ENCODE results near the gene S1PR3.
A peak's percentile ranks its signal among the peaks of the same experiment; 100 is the strongest.

Gene S1PR3

DNA sequence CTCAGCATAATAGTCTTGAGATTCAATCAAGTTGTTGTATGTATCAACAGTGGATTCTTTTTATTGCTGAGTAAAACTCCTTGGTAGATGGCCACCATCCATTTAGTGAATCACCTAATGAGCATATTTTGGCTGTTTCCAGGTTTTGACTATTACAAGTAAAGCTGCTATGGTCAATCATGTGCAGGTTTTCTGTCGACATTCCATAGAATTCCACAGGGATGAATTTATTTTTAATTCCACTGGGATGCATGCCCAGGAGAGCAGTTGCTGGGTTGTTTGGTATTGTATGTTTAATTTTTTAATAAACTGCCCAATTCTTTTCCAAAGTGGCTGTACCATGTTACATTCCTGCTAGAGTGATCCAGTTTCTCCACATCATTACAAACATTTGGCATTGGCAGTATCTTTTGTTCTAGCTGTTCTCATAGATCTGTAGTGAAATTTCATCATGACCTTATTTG is 10.5 kb upstream of the S1PR3 start:
- Histone ChIP-seq H3K36me3 (ENCODE audit: control insufficient read depth in 2 of 2, insufficient read depth in 2 of 2, low read length in 2 of 2) (no peaks in the 10 kb centered on the region), H3K27ac (ENCODE audit: low read length) (no peak overlapping the region), H3K27me3 (ENCODE audit: control insufficient read depth in 1 of 2, insufficient read depth in 2 of 2, low read length in 2 of 2) (no peaks in the 10 kb centered on the region), H3K4me1 (ENCODE audit: control insufficient read depth, insufficient read depth, low read length) (peaks cover 29% of the 10 kb centered on the region), H3K9ac (ENCODE audit: low read length in 2 of 2) (no peak overlapping the region), H3K4me3 (ENCODE audit: low read length in 2 of 2) (no peak overlapping the region), H3K9me3 (ENCODE audit: control insufficient read depth in 2 of 2, low read length in 2 of 2) (no peaks in the 10 kb centered on the region)

- no peaks in the 10 kb centered on the region for H3K27me3 ChIP-seq (ENCODE audit: control insufficient read depth in 1 of 2, insufficient read depth in 2 of 2, low read length in 2 of 2)
- no peaks in the 10 kb centered on the region for H3K36me3 ChIP-seq (ENCODE audit: control insufficient read depth in 2 of 2, insufficient read depth in 2 of 2, low read length in 2 of 2)
- H3K9ac ChIP-seq (ENCODE audit: low read length in 2 of 2) = no peak overlapping the region
- H3K4me1 ChIP-seq (ENCODE audit: control insufficient read depth, insufficient read depth, low read length) = peaks cover 4% of the 10 kb centered on the region
- H3K9me3 ChIP-seq (ENCODE audit: control insufficient read depth in 2 of 2, low read length in 2 of 2) = no peaks in the 10 kb centered on the region
- H3K27ac ChIP-seq (ENCODE audit: low read length) = no peak overlapping the region
- H3K4me3 ChIP-seq (ENCODE audit: low read length in 2 of 2) = no peak overlapping the region
Measured at GRCh38 chr9:88983865-88984542, 7.3 kb upstream of the S1PR3 start.

DNA sequence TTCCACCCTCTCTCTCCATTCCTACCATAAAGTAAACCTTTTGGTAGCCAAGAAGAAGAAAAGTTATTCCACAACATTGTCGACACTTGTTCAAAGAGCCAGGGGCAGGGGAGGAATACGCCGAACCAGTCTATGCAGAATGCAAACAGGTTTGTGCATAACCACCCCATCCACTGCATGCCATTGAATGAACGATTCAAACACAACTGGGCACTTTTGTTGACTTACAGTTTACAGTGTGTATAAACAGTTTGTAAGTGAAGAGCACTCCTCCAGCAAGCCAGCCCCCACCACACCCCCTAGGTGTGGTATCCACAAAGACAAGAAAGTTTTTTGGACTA is 6.8 kb upstream of the S1PR3 start:
- Histone ChIP-seq H3K9me3 (ENCODE audit: control insufficient read depth in 2 of 2, low read length in 2 of 2) (no peaks in the 10 kb centered on the region), H3K27ac (ENCODE audit: low read length) (no peak overlapping the region), H3K27me3 (ENCODE audit: control insufficient read depth in 1 of 2, insufficient read depth in 2 of 2, low read length in 2 of 2) (no peaks in the 10 kb centered on the region)

GRCh38 chr9:88985616-88986015 is 5.7 kb upstream of the S1PR3 start:
- no peaks in the 10 kb centered on the region for H3K36me3 ChIP-seq (ENCODE audit: control insufficient read depth in 2 of 2, insufficient read depth in 2 of 2, low read length in 2 of 2)

More for the DNA sequence above, 6.8 kb upstream of the S1PR3 start:
- Histone ChIP-seq H3K4me1 (ENCODE audit: control insufficient read depth, insufficient read depth, low read length) (peaks cover 6% of the 10 kb centered on the region), H3K4me3 (ENCODE audit: low read length in 2 of 2) (no peak overlapping the region), H3K9ac (ENCODE audit: low read length in 2 of 2) (no peak overlapping the region), H3K36me3 (ENCODE audit: control insufficient read depth in 2 of 2, insufficient read depth in 2 of 2, low read length in 2 of 2) (no peaks in the 10 kb centered on the region)

GRCh38 chr9:88986776-88987175 is 4.5 kb upstream of the S1PR3 start:
- Histone ChIP-seq H3K4me3 (ENCODE audit: low read length in 2 of 2) (no peak overlapping the region), H3K27me3 (ENCODE audit: control insufficient read depth in 1 of 2, insufficient read depth in 2 of 2, low read length in 2 of 2) (no peaks in the 10 kb centered on the region), H3K9me3 (ENCODE audit: control insufficient read depth in 2 of 2, low read length in 2 of 2) (no peaks in the 10 kb centered on the region), H3K9ac (ENCODE audit: low read length in 2 of 2) (no peak overlapping the region), H3K36me3 (ENCODE audit: control insufficient read depth in 2 of 2, insufficient read depth in 2 of 2, low read length in 2 of 2) (no peaks in the 10 kb centered on the region), H3K27ac (ENCODE audit: low read length) (no peak overlapping the region), H3K4me1 (ENCODE audit: control insufficient read depth, insufficient read depth, low read length) (peaks cover 17% of the 10 kb centered on the region)

More at GRCh38 chr9:88985616-88986015, 5.7 kb upstream of the S1PR3 start:
- H3K9ac ChIP-seq (ENCODE audit: low read length in 2 of 2) = no peak overlapping the region
- peaks cover 14% of the 10 kb centered on the region for H3K4me1 ChIP-seq (ENCODE audit: control insufficient read depth, insufficient read depth, low read length)
- H3K27ac ChIP-seq (ENCODE audit: low read length) = no peak overlapping the region
- H3K27me3 ChIP-seq (ENCODE audit: control insufficient read depth in 1 of 2, insufficient read depth in 2 of 2, low read length in 2 of 2) = no peaks in the 10 kb centered on the region
- no peaks in the 10 kb centered on the region for H3K9me3 ChIP-seq (ENCODE audit: control insufficient read depth in 2 of 2, low read length in 2 of 2)
- H3K4me3 ChIP-seq (ENCODE audit: low read length in 2 of 2) = no peak overlapping the region

DNA sequence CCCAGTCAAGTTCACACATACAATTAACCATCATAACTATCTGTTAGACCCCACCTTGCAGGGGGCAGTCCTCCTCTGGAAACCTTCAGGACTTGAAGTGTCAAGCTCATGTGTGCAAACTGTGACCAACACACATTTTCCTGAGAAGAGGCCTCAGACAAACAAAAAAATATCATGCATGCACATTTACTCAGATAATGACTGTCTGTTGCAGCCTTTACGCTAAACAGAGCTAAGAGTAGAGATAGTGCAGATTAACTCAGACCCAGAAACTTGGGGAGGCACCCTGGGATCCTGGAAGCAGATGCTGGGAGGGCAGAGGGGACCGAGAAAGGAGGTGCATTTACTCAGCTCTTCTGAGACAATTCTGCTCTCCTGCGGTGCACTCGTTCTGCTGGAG is 3.6 kb upstream of the S1PR3 start:
- no peaks in the 10 kb centered on the region for H3K9me3 ChIP-seq (ENCODE audit: control insufficient read depth in 2 of 2, low read length in 2 of 2)
- H3K27me3 ChIP-seq (ENCODE audit: control insufficient read depth in 1 of 2, insufficient read depth in 2 of 2, low read length in 2 of 2) = no peaks in the 10 kb centered on the region
- peaks cover 22% of the 10 kb centered on the region for H3K4me1 ChIP-seq (ENCODE audit: control insufficient read depth, insufficient read depth, low read length)
- H3K36me3 ChIP-seq (ENCODE audit: control insufficient read depth in 2 of 2, insufficient read depth in 2 of 2, low read length in 2 of 2) = no peaks in the 10 kb centered on the region
- H3K9ac ChIP-seq (ENCODE audit: low read length in 2 of 2) = no peak overlapping the region
- H3K27ac ChIP-seq (ENCODE audit: low read length) = no peak overlapping the region
- no peak overlapping the region for H3K4me3 ChIP-seq (ENCODE audit: low read length in 2 of 2)

- no peaks in the 10 kb centered on the region for H3K9me3 ChIP-seq (ENCODE audit: control insufficient read depth in 2 of 2, low read length in 2 of 2)
- peak overlapping the region in 1 of 2 donors; percentile 27 for H3K9ac ChIP-seq (ENCODE audit: low read length in 2 of 2)
- no peak overlapping the region for H3K4me3 ChIP-seq (ENCODE audit: low read length in 2 of 2)
- no peaks in the 10 kb centered on the region for H3K27me3 ChIP-seq (ENCODE audit: control insufficient read depth in 1 of 2, insufficient read depth in 2 of 2, low read length in 2 of 2)
- peaks cover 26% of the 10 kb centered on the region for H3K4me1 ChIP-seq (ENCODE audit: control insufficient read depth, insufficient read depth, low read length)
- H3K27ac ChIP-seq (ENCODE audit: low read length) = peak overlapping the region; percentile 67
- H3K36me3 ChIP-seq (ENCODE audit: control insufficient read depth in 2 of 2, insufficient read depth in 2 of 2, low read length in 2 of 2) = no peaks in the 10 kb centered on the region
Measured at GRCh38 chr9:88988796-88989641, 2.2 kb upstream of the S1PR3 start.

GRCh38 chr9:88990041-88990728 is 1.1 kb upstream of the S1PR3 start:
- Histone ChIP-seq H3K36me3 (ENCODE audit: control insufficient read depth in 2 of 2, insufficient read depth in 2 of 2, low read length in 2 of 2) (no peaks in the 10 kb centered on the region), H3K4me3 (ENCODE audit: low read length in 2 of 2) (peak overlapping the region; percentile 71 to 91), H3K27ac (ENCODE audit: low read length) (peak overlapping the region; percentile 67), H3K4me1 (ENCODE audit: control insufficient read depth, insufficient read depth, low read length) (peaks cover 33% of the 10 kb centered on the region), H3K9me3 (ENCODE audit: control insufficient read depth in 2 of 2, low read length in 2 of 2) (no peaks in the 10 kb centered on the region), H3K9ac (ENCODE audit: low read length in 2 of 2) (peak overlapping the region in 1 of 2 donors; percentile 27), H3K27me3 (ENCODE audit: control insufficient read depth in 1 of 2, insufficient read depth in 2 of 2, low read length in 2 of 2) (no peaks in the 10 kb centered on the region)

DNA sequence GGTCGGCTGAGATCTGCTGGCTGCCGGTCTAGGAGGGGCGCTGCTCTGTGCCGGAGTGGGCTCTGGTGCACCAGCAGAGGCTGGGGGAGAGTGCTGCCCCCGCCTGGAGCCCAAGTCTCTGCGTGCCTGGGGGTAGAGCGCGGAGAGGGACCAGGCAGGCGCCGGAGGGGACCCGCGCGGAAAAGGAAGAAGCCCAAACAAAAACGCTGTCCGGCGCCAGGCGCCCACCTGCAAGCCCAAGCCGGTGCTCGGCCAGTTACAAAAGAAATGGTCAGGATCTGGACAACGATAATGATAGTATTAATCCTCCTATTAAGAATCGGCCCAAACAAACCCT is 571 bp upstream of the S1PR3 start:
- H3K27ac ChIP-seq (ENCODE audit: low read length) = peak overlapping the region; percentile 67

DNA sequence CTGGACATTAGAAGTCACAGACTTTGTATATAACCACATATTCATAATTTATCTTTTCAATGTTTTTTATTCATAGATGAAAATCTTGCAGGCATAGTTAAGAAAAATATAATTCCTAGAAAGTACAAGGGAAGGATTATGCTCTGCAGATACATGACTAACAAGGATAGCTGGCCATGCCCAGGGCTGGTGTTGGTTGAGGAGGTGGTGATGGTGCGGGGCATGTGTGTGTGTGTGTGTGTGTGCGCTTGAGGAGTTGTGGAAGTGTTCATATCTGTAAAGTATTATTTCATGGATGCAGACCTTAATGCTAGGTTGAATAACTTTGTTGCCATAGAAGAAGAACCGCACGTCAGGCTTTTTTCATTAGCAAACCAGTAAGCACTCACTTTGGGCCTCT is 1.3 kb downstream of the S1PR3 start:
- Histone ChIP-seq H3K36me3 (ENCODE audit: control insufficient read depth in 2 of 2, insufficient read depth in 2 of 2, low read length in 2 of 2) (peaks cover 0 to 4% of the 10 kb centered on the region in 2 donors), H3K27ac (ENCODE audit: low read length) (peak overlapping the region; percentile 71), H3K9me3 (ENCODE audit: control insufficient read depth in 2 of 2, low read length in 2 of 2) (no peaks in the 10 kb centered on the region), H3K9ac (ENCODE audit: low read length in 2 of 2) (peak overlapping the region; percentile 78 to 88), H3K4me3 (ENCODE audit: low read length in 2 of 2) (peak overlapping the region; percentile 91 to 98), H3K4me1 (ENCODE audit: control insufficient read depth, insufficient read depth, low read length) (peaks cover 57% of the 10 kb centered on the region), H3K27me3 (ENCODE audit: control insufficient read depth in 1 of 2, insufficient read depth in 2 of 2, low read length in 2 of 2) (no peaks in the 10 kb centered on the region)

More for the DNA sequence above, 571 bp upstream of the S1PR3 start:
- Histone ChIP-seq H3K36me3 (ENCODE audit: control insufficient read depth in 2 of 2, insufficient read depth in 2 of 2, low read length in 2 of 2) (no peaks in the 10 kb centered on the region), H3K9ac (ENCODE audit: low read length in 2 of 2) (peak overlapping the region; percentile 47 to 70), H3K4me3 (ENCODE audit: low read length in 2 of 2) (peak overlapping the region; percentile 71 to 91), H3K27me3 (ENCODE audit: control insufficient read depth in 1 of 2, insufficient read depth in 2 of 2, low read length in 2 of 2) (no peaks in the 10 kb centered on the region), H3K4me1 (ENCODE audit: control insufficient read depth, insufficient read depth, low read length) (peaks cover 38% of the 10 kb centered on the region), H3K9me3 (ENCODE audit: control insufficient read depth in 2 of 2, low read length in 2 of 2) (no peaks in the 10 kb centered on the region)
